Gastrocnemius medialis (tissue), 4 donors: Measurements from ENCODE around the gene UPF3A.

ENCODE experiments used
- CTCF ChIP-seq, 5 experiments: fragments of 450-650 bp in 3 of 5; fragments of 200-600 bp in 2 of 5; sonication (generic) in 2 of 5; IDR thresholded peaks in 4 of 5; conservative IDR thresholded peaks in 1 of 5; 1 replicate in 4 of 5; 2 replicates in 1 of 5; pipeline ENCODE4 v1.5.1; 2016 to 2019; ENCODE audit warnings: antibody characterized with exemption in 5 of 5, mild to moderate bottlenecking in 3 of 5, moderate library complexity in 3 of 5
- POLR2A ChIP-seq, 2 donors: fragments of 450-650 bp; IDR thresholded peaks; one replicate each; pipeline ENCODE4 v1.6.1; 2017; ENCODE audit warnings: antibody characterized with exemption in 2 of 2, mild to moderate bottlenecking in 2 of 2, moderate library complexity in 2 of 2

GRCh38 chr13:114339857-114340534 is 58.6 kb downstream of the UPF3A start:
- TF ChIP-seq POLR2A (IDR thresholded peaks at IDR 0.05) = no peak
- TF ChIP-seq CTCF (IDR thresholded peaks at IDR 0.05 in 4 of 5, conservative IDR thresholded peaks at IDR 0.05 in 1 of 5) = peak in 4 of 5 experiments; percentile 25 to 54 (median 36)
